ENCODE data around the gene TUT4. TPM values are rescaled to one million over a fixed set of nuclear protein-coding genes. Genes with fewer than 3 reads are reported as not detected.

Gene TUT4
- total RNA-seq, 1 experiment from 2014 or later, result 71.2 TPM

DNA sequence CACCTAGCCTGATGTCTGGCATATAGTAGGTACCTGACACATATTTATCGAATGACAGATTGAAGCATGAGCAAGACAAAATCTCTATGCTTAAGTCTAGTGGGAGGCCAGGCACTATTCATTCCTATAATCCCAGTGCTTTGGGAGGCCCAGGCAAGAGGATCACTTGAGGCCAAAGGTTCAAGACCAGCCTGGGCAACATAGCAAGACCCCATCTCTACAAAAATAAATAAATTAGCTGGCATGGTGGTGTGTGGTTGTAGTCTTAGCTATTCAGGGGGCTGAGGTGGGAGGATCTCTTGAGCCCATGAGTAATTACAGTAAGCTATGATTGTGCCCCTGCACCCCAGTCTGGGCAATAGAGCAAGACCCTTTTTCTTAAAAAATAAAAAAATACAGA lies 23.2 kb upstream of the TUT4 start:
- no peaks in the 10 kb centered on the region for H3K9me3 ChIP-seq (ENCODE audit: low read depth, low read length, poor library complexity, severe bottlenecking)
- no TSS peak for BruUV-seq (replicated peaks)
- ChIA-PET CTCF (no interaction called here), POLR2A (ENCODE audit: low non-redundant PET) (no interaction called here)
- no peaks in the 10 kb centered on the region for H3K27me3 ChIP-seq (replicated peaks; ENCODE audit: insufficient read depth, low read depth, low read length, poor library complexity)
- DNase-seq (ENCODE audit: low spot score), result no peak
- intact Hi-C loops (cut with micrococcal nuclease; ENCODE audit: unreplicated experiment), result no loop called here
- no peak for TF ChIP-seq EZH2 (IDR thresholded peaks at IDR 0.05; ENCODE audit: borderline replicate concordance, low read depth, low read length, poor library complexity, severe bottlenecking)
- TF ChIP-seq, protein P1, sequence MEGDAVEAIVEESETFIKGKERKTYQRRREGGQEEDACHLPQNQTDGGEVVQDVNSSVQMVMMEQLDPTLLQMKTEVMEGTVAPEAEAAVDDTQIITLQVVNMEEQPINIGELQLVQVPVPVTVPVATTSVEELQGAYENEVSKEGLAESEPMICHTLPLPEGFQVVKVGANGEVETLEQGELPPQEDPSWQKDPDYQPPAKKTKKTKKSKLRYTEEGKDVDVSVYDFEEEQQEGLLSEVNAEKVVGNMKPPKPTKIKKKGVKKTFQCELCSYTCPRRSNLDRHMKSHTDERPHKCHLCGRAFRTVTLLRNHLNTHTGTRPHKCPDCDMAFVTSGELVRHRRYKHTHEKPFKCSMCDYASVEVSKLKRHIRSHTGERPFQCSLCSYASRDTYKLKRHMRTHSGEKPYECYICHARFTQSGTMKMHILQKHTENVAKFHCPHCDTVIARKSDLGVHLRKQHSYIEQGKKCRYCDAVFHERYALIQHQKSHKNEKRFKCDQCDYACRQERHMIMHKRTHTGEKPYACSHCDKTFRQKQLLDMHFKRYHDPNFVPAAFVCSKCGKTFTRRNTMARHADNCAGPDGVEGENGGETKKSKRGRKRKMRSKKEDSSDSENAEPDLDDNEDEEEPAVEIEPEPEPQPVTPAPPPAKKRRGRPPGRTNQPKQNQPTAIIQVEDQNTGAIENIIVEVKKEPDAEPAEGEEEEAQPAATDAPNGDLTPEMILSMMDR (conservative IDR thresholded peaks at IDR 0.05; ENCODE audit: low read depth, low read length), result no peak
- peaks cover 8% of the 10 kb centered on the region for H3K4me1 ChIP-seq (ENCODE audit: insufficient read depth, low read length, poor library complexity, severe bottlenecking)
- H3K27ac ChIP-seq (ENCODE audit: low read depth, low read length, poor library complexity, severe bottlenecking), result no peak overlapping the region
- H3K4me3 ChIP-seq (ENCODE audit: low read depth, low read length, poor library complexity, severe bottlenecking), result no peak overlapping the region
- H3K36me3 ChIP-seq (ENCODE audit: insufficient read depth, low read length, poor library complexity, severe bottlenecking), result no peaks in the 10 kb centered on the region

DNA sequence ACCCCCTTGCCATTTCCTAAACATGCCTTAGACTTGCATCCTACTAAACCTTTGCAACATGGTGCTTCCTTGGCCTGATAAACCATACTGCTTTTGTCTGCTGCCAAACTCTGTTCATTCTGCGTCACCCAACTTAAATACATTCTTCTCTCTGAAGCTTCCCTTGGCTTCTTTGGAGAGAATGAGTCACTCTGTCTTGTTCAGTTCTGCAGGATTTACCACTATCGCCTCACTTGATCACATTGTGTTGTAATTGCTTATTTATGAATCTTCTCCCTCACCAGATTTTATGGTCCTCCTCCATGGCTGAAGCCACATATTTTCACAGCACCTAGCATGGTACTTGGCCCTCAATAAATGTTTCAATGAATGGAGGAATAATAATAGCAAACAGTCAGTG lies 21.7 kb upstream of the TUT4 start:
- Histone ChIP-seq H3K9me3 (ENCODE audit: low read depth, low read length, poor library complexity, severe bottlenecking) (no peaks in the 10 kb centered on the region), H3K27ac (ENCODE audit: low read depth, low read length, poor library complexity, severe bottlenecking) (no peak overlapping the region), H3K36me3 (ENCODE audit: insufficient read depth, low read length, poor library complexity, severe bottlenecking) (no peaks in the 10 kb centered on the region), H3K4me1 (ENCODE audit: insufficient read depth, low read length, poor library complexity, severe bottlenecking) (peaks cover 8% of the 10 kb centered on the region), H3K27me3 (replicated peaks; ENCODE audit: insufficient read depth, low read depth, low read length, poor library complexity) (no peaks in the 10 kb centered on the region), H3K4me3 (ENCODE audit: low read depth, low read length, poor library complexity, severe bottlenecking) (no peak overlapping the region)
- peak; percentile 79 for DNase-seq (ENCODE audit: low spot score)
- no peak for TF ChIP-seq EZH2 (IDR thresholded peaks at IDR 0.05; ENCODE audit: borderline replicate concordance, low read depth, low read length, poor library complexity, severe bottlenecking)
- TF ChIP-seq, protein P1 (conservative IDR thresholded peaks at IDR 0.05; ENCODE audit: low read depth, low read length), result no peak
- CTCF ChIA-PET, result no interaction called here
- no TSS peak for BruUV-seq (replicated peaks)
- POLR2A ChIA-PET (ENCODE audit: low non-redundant PET), result no interaction called here
- intact Hi-C loops (cut with micrococcal nuclease; ENCODE audit: unreplicated experiment), result no loop called here

DNA sequence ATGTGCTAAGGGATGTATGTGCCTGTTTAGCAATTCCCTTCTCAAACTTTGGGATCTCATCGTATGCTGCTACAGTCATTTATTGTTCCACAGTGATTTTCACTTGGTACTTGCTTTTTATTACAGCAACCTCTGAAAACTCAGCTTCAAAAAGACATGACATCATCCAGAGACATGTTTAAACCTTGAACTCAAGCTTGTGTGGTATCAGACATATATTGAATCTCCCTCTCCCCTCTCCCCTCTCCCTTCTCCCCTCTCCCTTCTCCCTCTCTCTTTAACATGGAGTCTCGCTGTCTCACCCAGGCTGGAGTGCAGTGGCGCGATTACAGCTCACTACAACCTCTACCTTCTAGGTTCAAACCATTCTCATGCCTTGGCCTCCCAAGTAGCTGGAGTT lies 19.5 kb upstream of the TUT4 start:
- no peak for TF ChIP-seq EZH2 (IDR thresholded peaks at IDR 0.05; ENCODE audit: borderline replicate concordance, low read depth, low read length, poor library complexity, severe bottlenecking)
- TF ChIP-seq, protein P1 (conservative IDR thresholded peaks at IDR 0.05; ENCODE audit: low read depth, low read length), result no peak
- DNase-seq (ENCODE audit: low spot score), result no peak
- ChIA-PET POLR2A (ENCODE audit: low non-redundant PET) (no interaction called here), CTCF (no interaction called here)
- no peak overlapping the region for H3K27ac ChIP-seq (ENCODE audit: low read depth, low read length, poor library complexity, severe bottlenecking)
- intact Hi-C loops (cut with micrococcal nuclease; ENCODE audit: unreplicated experiment), result no loop called here
- no TSS peak for BruUV-seq (replicated peaks)
- no peaks in the 10 kb centered on the region for H3K27me3 ChIP-seq (replicated peaks; ENCODE audit: insufficient read depth, low read depth, low read length, poor library complexity)
- no peaks in the 10 kb centered on the region for H3K9me3 ChIP-seq (ENCODE audit: low read depth, low read length, poor library complexity, severe bottlenecking)
- H3K36me3 ChIP-seq (ENCODE audit: insufficient read depth, low read length, poor library complexity, severe bottlenecking), result no peaks in the 10 kb centered on the region
- H3K4me3 ChIP-seq (ENCODE audit: low read depth, low read length, poor library complexity, severe bottlenecking), result no peak overlapping the region
- peaks cover 8% of the 10 kb centered on the region for H3K4me1 ChIP-seq (ENCODE audit: insufficient read depth, low read length, poor library complexity, severe bottlenecking)
